ENCODE measurements around the gene OR2AJ1. TPM values are rescaled to one million over a fixed set of nuclear protein-coding genes. Genes with fewer than 3 reads are reported as not detected.

OR2AJ1 gene
- total RNA-seq, 1 donor from 2014 or later, result not detected

DNA sequence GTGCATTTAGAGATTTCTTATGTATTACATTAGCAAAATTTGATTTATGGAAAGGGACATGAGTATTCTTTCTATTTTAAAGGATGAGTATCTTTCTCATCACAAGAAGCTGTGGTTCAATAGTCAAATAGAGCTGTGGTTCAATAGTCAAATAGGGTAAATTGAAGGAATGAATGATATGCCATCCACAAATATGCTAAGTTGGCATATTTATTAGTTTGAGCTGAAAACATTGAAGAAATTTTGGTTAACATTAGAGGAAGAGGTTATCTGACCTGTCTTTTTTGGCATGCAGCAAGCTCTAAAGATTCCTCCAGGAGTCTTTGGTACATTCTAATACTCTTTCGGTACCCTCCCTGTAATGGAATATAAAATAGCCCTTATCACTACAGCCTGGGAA is 28.7 kb downstream of the OR2AJ1 start:
- DNase-seq (ENCODE audit: low spot score), result no peak
- intact Hi-C loops (cut with DNase I), result no loop called here

- DNase-seq (ENCODE audit: low spot score), result no peak
- intact Hi-C loops (cut with DNase I), result no loop called here
Measured at GRCh38 chr1:247961791-247962190, 37.1 kb downstream of the OR2AJ1 start.

- intact Hi-C loops (cut with DNase I), result no loop called here
- DNase-seq (ENCODE audit: low spot score), result no peak
Measured at GRCh38 chr1:247962911-247963588, 38.4 kb downstream of the OR2AJ1 start.

GRCh38 chr1:247964933-247965332 is 40.2 kb downstream of the OR2AJ1 start, which contains the start of gene OR2AK2:
TSS of gene OR2AK2 (plus strand) at chr1:247965233. CDS start at chr1:247965377, 144 bp downstream.
- no peak for DNase-seq (ENCODE audit: low spot score)
- intact Hi-C loops (cut with DNase I), result no loop called here

DNA sequence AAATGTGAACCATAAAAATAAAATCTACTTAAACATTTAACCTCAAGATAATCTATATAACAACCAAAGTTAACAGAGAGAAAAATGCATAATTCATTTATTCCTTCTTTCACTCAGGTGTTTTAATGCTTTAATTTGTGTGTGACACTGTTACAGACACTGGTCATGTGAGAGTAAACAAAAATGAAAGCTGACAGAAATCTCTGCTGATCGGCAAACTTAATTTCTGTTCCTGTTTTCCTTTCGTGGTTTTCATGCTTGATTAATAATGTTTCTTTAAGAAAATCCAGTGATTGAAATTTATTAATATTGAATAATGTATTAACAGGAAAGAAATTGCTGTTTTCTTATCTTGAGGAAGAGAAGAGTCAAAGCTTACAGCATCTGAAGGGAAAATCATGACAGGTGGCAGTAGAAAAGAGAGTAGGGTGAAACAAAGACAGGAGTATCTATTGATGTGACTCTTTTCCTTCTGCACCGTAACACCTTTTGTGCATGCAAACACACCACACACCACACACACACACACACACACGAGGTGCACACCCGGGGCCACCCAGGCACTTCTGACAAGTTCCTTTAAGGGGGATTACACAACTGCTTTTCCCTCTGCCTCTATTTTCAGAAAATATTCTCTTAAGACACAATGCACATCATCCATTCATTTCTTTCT is 42.0 kb downstream of the OR2AJ1 start:
- intact Hi-C loops (cut with DNase I), result no loop called here
- DNase-seq (ENCODE audit: low spot score), result no peak

Other genes with a start within 250 kb of the OR2AJ1 start
- not detected for gene OR13G1, start 245.2 kb upstream of the OR2AJ1 start, total RNA-seq
- not detected for gene OR6F1, start 208.2 kb upstream of the OR2AJ1 start, total RNA-seq
- not detected for gene OR14K1, start 186.3 kb upstream of the OR2AJ1 start, total RNA-seq
- gene OR14A2, start 176.7 kb upstream of the OR2AJ1 start, total RNA-seq, result not detected
- not detected for gene OR1C1, start 164.3 kb upstream of the OR2AJ1 start, total RNA-seq
- gene OR14A16, start 100.8 kb upstream of the OR2AJ1 start, total RNA-seq, result not detected
- gene OR11L1, start 83.0 kb upstream of the OR2AJ1 start, total RNA-seq, result not detected
- 1.2 TPM for gene TRIM58, start 67.7 kb upstream of the OR2AJ1 start, total RNA-seq
- gene OR2W3, start 29.3 kb upstream of the OR2AJ1 start, total RNA-seq, result not detected
- gene OR2T8, start 4.6 kb upstream of the OR2AJ1 start, total RNA-seq, result not detected
- not detected for gene OR2L8, start 24.0 kb downstream of the OR2AJ1 start, total RNA-seq
- gene OR2AK2, start 40.3 kb downstream of the OR2AJ1 start, total RNA-seq, result not detected
- not detected for gene OR2L5, start 88.8 kb downstream of the OR2AJ1 start, total RNA-seq
- gene OR2L2, start 105.2 kb downstream of the OR2AJ1 start, total RNA-seq, result not detected
- not detected for gene OR2L3, start 121.9 kb downstream of the OR2AJ1 start, total RNA-seq
- gene OR2L13, start 170.3 kb downstream of the OR2AJ1 start, total RNA-seq, result not detected
- not detected for gene OR2M5, start 220.3 kb downstream of the OR2AJ1 start, total RNA-seq
- not detected for gene OR2M2, start 249.9 kb downstream of the OR2AJ1 start, total RNA-seq